SK-N-SH treated with all-trans-retinoic acid at 6 μM for 48 hours (cell line): ENCODE data around the gene TEX261.
"Not testable (repeated sequence)": the region's sequence is repeated elsewhere in the genome, so short reads cannot be mapped to it uniquely, and the experiment has no call there.

ENCODE experiments used
- ATAC-seq: fragments of 200-7000 bp; cut with Tn5 transposase; 3 replicates; pipeline ENCODE4 v1.9.1; 2020; ENCODE audit warnings: mild to moderate bottlenecking, moderate library complexity
- BACH2 ChIP-seq: fragments of 250-450 bp; sonication (Bioruptor Pico); IDR thresholded peaks from 2 replicates; pipeline ENCODE4 v1.9.0; 2021; ENCODE audit warnings: mild to moderate bottlenecking, borderline replicate concordance
- CREB5 ChIP-seq: fragments of 250-450 bp; sonication (Bioruptor Pico); IDR thresholded peaks from 2 replicates; pipeline ENCODE4 v1.5.1; 2020; ENCODE audit warnings: low read depth, mild to moderate bottlenecking, moderate library complexity
- CSDC2 ChIP-seq: fragments of 250-450 bp; sonication (Bioruptor Pico); IDR thresholded peaks from 2 replicates; pipeline ENCODE4 v1.5.0; 2020; ENCODE audit warnings: mild to moderate bottlenecking, moderate library complexity
- CSRNP3 ChIP-seq: fragments of 250-450 bp; sonication (Bioruptor Pico); IDR thresholded peaks from 2 replicates; pipeline ENCODE4 v1.5.1; 2021; ENCODE audit warnings: mild to moderate bottlenecking, moderate library complexity
- ESRRG ChIP-seq: fragments of 250-450 bp; sonication (Bioruptor Pico); IDR thresholded peaks from 2 replicates; pipeline ENCODE4 v1.6.1; 2021; ENCODE audit warnings: mild to moderate bottlenecking
- GLIS3 ChIP-seq: fragments of 250-450 bp; sonication (Bioruptor Pico); IDR thresholded peaks from 2 replicates; pipeline ENCODE4 v1.5.0; 2020; ENCODE audit warnings: mild to moderate bottlenecking, moderate library complexity
- ISL1 ChIP-seq: fragments of 250-450 bp; sonication (Bioruptor Pico); IDR thresholded peaks from 2 replicates; pipeline ENCODE4 v2.1.2; 2022; ENCODE audit warnings: mild to moderate bottlenecking, moderate library complexity
- OSR1 ChIP-seq: fragments of 250-450 bp; sonication (Bioruptor Pico); IDR thresholded peaks from 2 replicates; pipeline ENCODE4 v1.8.0; 2022; ENCODE audit warnings: moderate library complexity, mild to moderate bottlenecking, inconsistent platforms
- PATZ1 ChIP-seq: fragments of 250-450 bp; sonication (Bioruptor Pico); IDR thresholded peaks from 2 replicates; pipeline ENCODE4 v1.8.0; 2020; ENCODE audit warnings: mild to moderate bottlenecking, moderate library complexity, borderline replicate concordance
- POU6F1 ChIP-seq: fragments of 250-450 bp; sonication (Bioruptor Pico); IDR thresholded peaks from 2 replicates; pipeline ENCODE4 v1.8.0; 2021; ENCODE audit warnings: low read depth, mild to moderate bottlenecking, moderate library complexity, borderline replicate concordance
- PPARA ChIP-seq: fragments of 250-450 bp; sonication (Bioruptor Pico); IDR thresholded peaks from 2 replicates; pipeline ENCODE4 v1.5.0; 2020; ENCODE audit warnings: mild to moderate bottlenecking, borderline replicate concordance
- RARB ChIP-seq: fragments of 250-450 bp; sonication (Bioruptor Pico); IDR thresholded peaks from 2 replicates; pipeline ENCODE4 v1.8.0; 2021; ENCODE audit warnings: mild to moderate bottlenecking, moderate library complexity
- SNAI2 ChIP-seq: fragments of 250-450 bp; sonication (Bioruptor Pico); IDR thresholded peaks from 2 replicates; pipeline ENCODE4 v1.5.0; 2020; ENCODE audit warnings: mild to moderate bottlenecking, moderate library complexity
- TOX ChIP-seq: fragments of 250-450 bp; sonication (Bioruptor Pico); IDR thresholded peaks from 2 replicates; pipeline ENCODE4 v1.8.0; 2021; ENCODE audit warnings: mild to moderate bottlenecking, moderate library complexity, borderline replicate concordance
- TSHZ2 ChIP-seq: fragments of 250-450 bp; sonication (Bioruptor Pico); IDR thresholded peaks from 2 replicates; pipeline ENCODE4 v1.5.0; 2020; ENCODE audit warnings: mild to moderate bottlenecking, moderate library complexity
- ZC3H10 ChIP-seq: fragments of 250-450 bp; sonication (Bioruptor Pico); IDR thresholded peaks from 2 replicates; pipeline ENCODE4 v1.5.1; 2021; ENCODE audit warnings: mild to moderate bottlenecking, moderate library complexity
- ZFP3 ChIP-seq: fragments of 250-450 bp; sonication (Bioruptor Pico); IDR thresholded peaks from 2 replicates; pipeline ENCODE4 v1.5.0; 2020; ENCODE audit warnings: mild to moderate bottlenecking, moderate library complexity
- ZFP30 ChIP-seq: fragments of 450-650 bp; formaldehyde crosslinking; IDR thresholded peaks from 2 replicates; pipeline ENCODE4 v1.5.0; 2022; ENCODE audit warnings: mild to moderate bottlenecking, moderate library complexity
- ZNF565 ChIP-seq: fragments of 450-650 bp; formaldehyde crosslinking; conservative IDR thresholded peaks from 2 replicates; pipeline ENCODE4 v1.5.0; 2020; ENCODE audit warnings: low read depth, mild to moderate bottlenecking, moderate library complexity
- ZNF70 ChIP-seq: fragments of 450-650 bp; formaldehyde crosslinking; IDR thresholded peaks from 2 replicates; pipeline ENCODE4 v1.5.0; 2020; ENCODE audit warnings: mild to moderate bottlenecking, moderate library complexity
- ZNF8 ChIP-seq: fragments of 450-650 bp; formaldehyde crosslinking; IDR thresholded peaks from 2 replicates; pipeline ENCODE4 v1.5.0; 2020; ENCODE audit warnings: mild to moderate bottlenecking, moderate library complexity

Gene TEX261

GRCh38 chr2:70999362-70999761, 4.7 kb upstream of the TEX261 start (continued):
- TF ChIP-seq ZFP30 (CRISPR knock-in tag): no peak
- TF ChIP-seq OSR1 (CRISPR knock-in tag): no peak
- no peak for TF ChIP-seq TOX
- no peak for TF ChIP-seq SNAI2

- not testable (repeated sequence) for ATAC-seq
Measured at GRCh38 chr2:70998885-70999284, 4.2 kb upstream of the TEX261 start.

- TF ChIP-seq ZNF8 (CRISPR knock-in tag) (no peak), POU6F1 (CRISPR knock-in tag) (no peak), RARB (CRISPR knock-in tag) (no peak), ZNF565 (CRISPR knock-in tag) (no peak), PATZ1 (no peak), ZFP3 (CRISPR knock-in tag) (no peak), ISL1 (CRISPR knock-in tag) (no peak), ZFP30 (CRISPR knock-in tag) (no peak), TSHZ2 (CRISPR knock-in tag) (no peak), TOX (no peak), ZNF70 (CRISPR knock-in tag) (no peak), ZC3H10 (CRISPR knock-in tag) (no peak), PPARA (CRISPR knock-in tag) (no peak), ESRRG (CRISPR knock-in tag) (no peak), CSRNP3 (CRISPR knock-in tag) (no peak), OSR1 (CRISPR knock-in tag) (no peak), CREB5 (no peak), GLIS3 (CRISPR knock-in tag) (no peak)
- peak; percentile 79 for ATAC-seq
Measured at GRCh38 chr2:70995426-70995729, 705 bp upstream of the TEX261 start.

- ATAC-seq: peak; percentile 9
- TF ChIP-seq ISL1 (CRISPR knock-in tag) (no peak), ZNF8 (CRISPR knock-in tag) (no peak), CSDC2 (CRISPR knock-in tag) (no peak), BACH2 (CRISPR knock-in tag) (no peak), POU6F1 (CRISPR knock-in tag) (no peak)
- TF ChIP-seq, all 23 proteins: peak for 0
Measured at GRCh38 chr2:70994009-70994698, 519 bp downstream of the TEX261 start.
